ENCODE results near the gene ARGLU1.

The ARGLU1 gene

DNA sequence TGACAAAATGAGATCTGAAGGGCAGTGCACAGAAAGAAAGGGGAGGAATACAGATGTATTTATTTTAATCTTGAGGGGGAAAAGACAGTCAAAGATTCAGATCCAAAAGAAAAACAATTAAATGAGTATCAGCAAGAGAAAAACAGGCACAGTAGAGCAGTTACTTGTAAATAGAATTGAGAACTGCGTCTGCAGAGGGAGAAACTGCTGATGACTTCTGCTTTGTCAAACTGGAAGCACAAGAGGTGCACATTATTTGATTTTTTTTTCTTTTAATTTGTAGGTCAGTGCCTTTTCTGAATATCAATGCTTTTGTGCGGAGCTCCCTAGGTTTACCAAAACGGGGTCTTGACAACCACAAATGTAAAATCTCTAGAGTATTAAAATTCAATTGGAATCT, 69.8 kb downstream of the ARGLU1 start:
- no peak for DNase-seq

GRCh38 chr13:106497079-106497478, 70.9 kb downstream of the ARGLU1 start:
- DNase-seq = no peak

DNA sequence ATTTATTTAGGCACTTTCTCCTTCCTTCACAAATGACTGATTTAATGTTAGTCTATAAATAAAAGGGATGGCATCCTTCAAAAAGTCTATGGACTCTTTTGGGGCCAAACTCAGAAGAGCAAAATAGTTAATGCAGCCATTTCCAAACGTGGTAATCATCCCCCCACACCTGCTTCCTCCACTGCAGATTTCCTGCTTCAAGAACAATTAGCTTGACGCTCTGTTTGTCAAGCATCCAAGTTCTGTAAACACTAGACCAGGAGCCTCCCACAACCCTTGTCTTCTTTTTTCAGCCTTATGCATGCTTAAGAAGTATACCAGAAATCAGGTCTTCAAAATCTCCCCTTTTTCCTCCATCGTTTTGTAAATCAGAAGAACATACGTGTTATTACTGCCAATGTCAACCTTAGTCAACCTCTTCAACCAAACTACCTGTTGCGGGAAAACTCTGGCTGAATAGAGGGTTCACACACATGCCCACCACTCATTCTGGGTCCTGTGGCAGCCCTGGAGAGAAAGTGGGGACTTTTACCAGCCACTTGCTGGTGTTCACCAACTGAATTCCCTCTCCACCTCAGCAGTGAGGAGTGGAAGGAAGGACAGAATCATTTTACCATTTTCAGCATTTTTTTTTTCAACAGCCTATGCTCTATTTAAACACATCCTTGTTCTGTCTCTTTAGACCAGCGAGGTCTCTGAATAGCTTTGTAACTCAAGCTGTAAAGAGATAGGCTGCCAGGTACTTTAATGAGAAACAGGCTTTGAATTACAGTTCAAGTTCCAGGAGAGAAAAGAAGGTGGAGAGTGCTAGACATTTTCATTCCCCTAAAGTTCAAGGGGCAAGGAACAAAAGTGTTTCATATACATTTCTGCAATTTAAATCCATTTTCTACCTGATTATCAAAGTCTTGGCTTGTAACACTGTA, 71.6 kb downstream of the ARGLU1 start:
- DNase-seq = no peak

DNA sequence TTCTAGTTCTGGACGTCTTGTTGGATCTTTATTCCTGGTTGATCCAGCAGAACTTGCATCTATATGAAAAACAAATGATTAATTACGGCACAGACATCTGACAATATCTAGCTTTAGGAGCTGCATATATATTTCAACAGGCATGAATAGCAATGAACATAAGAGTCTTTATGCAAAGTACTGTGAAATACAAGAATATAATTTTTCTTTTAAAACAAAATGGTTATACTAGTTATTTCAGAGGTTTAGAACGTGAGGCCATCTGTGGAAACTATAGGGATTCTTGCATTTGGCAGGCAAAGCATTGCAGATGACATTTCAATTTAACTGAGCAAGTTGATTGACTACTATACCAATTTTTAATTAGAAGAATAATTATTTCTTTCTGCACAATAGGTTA, 73.0 kb downstream of the ARGLU1 start:
- DNase-seq = no peak

DNA sequence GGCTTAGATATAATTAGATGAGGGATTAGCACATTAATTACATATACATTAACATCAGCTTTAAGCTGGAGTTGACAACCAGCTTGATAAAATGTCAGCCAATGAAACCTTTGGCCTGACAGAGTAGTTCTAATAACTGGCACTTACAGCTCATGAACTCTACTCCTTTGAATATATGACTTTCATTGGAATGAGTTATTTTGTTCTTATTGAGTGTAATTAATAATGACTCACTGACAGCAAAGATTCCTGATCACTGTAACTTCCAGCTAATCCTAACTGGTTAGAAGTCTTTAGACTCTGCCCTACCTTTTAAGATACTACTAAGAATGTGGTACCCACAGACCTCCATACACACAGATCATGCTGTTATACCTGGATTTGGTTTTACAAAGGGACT, 73.4 kb downstream of the ARGLU1 start:
- no peak for DNase-seq

DNA sequence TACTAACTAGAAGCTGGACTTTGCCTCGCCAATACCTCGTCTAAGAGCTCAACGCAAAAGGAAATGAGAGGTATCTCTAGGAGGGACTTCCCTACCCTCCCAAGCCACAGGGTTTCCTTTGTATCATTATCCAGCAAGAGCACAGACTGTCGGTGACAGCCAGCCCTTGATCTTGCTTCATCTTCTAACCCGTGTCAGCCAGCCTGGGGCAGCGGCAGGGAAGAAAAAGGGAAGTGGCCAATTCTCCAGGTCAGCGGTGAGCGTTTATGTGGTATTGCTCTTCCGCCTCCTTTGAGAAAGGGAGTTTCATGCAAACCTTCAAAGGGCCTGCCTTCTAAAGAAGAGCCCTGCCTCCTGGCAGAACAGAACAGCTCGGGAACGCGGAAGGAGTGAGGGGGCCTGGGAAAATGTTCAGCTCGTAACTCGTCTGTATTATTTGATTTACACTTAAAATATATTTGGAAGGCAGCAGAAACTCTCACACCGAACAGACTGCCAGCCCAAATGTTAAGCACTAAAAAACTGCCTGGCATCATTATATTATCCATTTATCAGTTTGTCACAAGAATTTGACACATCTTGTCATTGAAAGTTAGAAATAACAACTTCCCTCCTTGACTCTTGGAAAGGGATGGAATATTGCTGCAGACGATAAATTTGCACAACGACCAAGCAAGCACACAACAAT, 74.3 kb downstream of the ARGLU1 start:
- no peak for DNase-seq

DNA sequence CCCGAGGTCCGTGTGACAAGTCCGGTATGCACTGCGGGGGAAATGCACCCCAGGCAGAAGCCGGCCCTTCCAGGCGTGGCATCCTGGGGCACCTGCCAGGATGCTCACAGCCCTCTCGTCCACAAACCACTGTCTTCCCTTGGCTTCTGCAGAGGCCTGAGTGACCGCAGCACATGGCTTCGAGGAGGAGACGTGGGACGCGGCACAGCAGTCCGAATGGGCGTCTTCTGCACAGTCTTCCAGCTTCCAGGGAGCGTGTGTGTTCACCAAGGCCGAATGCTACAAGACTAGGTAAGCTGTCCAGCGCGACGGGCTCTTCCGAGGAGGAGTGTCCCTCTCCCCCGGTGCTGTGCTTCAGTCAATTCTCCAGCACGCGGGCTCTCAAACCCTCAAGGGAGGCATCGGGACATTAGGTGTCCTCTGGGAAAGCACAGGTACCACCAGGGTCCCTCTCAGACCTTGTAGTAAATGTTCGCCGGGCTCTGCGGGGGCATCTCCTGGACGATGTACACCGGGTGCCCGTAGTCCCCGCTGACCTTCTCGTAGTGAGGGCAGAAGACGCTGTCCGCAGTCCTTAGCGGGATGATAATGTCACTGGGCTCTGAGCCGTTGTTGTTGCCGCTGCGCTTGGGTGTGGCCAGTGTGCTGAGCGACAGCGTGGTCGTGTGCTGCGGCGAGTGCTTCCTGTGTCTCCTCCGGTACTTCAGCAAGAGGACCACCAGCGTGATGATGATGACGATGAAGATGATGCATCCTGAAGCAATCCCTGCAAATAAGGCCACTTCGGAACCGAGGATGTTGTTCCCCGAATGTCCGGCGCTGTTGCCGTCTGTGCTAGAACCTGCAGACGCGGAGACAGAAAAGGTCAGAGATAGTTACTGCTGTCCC, 75.1 kb downstream of the ARGLU1 start:
- no peak for DNase-seq

GRCh38 chr13:106491928-106492587, 75.9 kb downstream of the ARGLU1 start:
- DNase-seq = no peak

Measured in effector CD4-positive, alpha-beta T cell (primary cell).